ENCODE measurements around the gene PCCA. TPM values are rescaled to one million over a fixed set of nuclear protein-coding genes. Genes with fewer than 3 reads are reported as not detected.

The PCCA gene
- total RNA-seq, 4 donors from 2014 or later: 34.6 to 58.4 (median 40.1) TPM

GRCh38 chr13:100235311-100235901 is 146.5 kb downstream of the PCCA start:
- ATAC-seq: no peak
- Histone ChIP-seq H3K4me1 (peaks cover 0 to 14% (median 0%) of the 10 kb centered on the region in 3 donors), H3K36me3 (peaks cover 0 to 7% of the 10 kb centered on the region in 2 donors), H3K9me3 (no peaks in the 10 kb centered on the region), H3K27ac (no peak overlapping the region), H3K4me3 (no peak overlapping the region), H3K27me3 (no peaks in the 10 kb centered on the region)
- WGBS, 2 donors (ENCODE audit: low coverage in 1 of 2): 19% methylated on average over 5 of the region's 5 CpGs
- TF ChIP-seq POLR2AphosphoS5 (IDR thresholded peaks at IDR 0.05) (no peak), CTCF (IDR thresholded peaks at IDR 0.05) (peak in 3 of 4 experiments; percentile 58 to 67 (median 66))

GRCh38 chr13:100240109-100240779 is 151.4 kb downstream of the PCCA start:
- 94 to 97% methylated on average over 3 to 4 of the region's 4 CpGs for WGBS, 2 donors (ENCODE audit: low coverage in 1 of 2)
- TF ChIP-seq POLR2A (IDR thresholded peaks at IDR 0.05) (no peak), EP300 (IDR thresholded peaks at IDR 0.05) (no peak), CTCF (IDR thresholded peaks at IDR 0.05) (no peak), POLR2AphosphoS5 (IDR thresholded peaks at IDR 0.05) (no peak)

GRCh38 chr13:100244431-100244830 is 155.5 kb downstream of the PCCA start:
- ATAC-seq: no peak
- no peak overlapping the region for H3K4me3 ChIP-seq
- no peaks in the 10 kb centered on the region for H3K36me3 ChIP-seq
- 18 to 29% methylated on average over 2 to 3 of the region's 3 CpGs for WGBS, 2 donors (ENCODE audit: low coverage in 1 of 2)
- H3K27me3 ChIP-seq: no peaks in the 10 kb centered on the region
- TF ChIP-seq CTCF (IDR thresholded peaks at IDR 0.05) (no peak), POLR2A (IDR thresholded peaks at IDR 0.05) (no peak), POLR2AphosphoS5 (IDR thresholded peaks at IDR 0.05) (no peak), EP300 (IDR thresholded peaks at IDR 0.05) (no peak)
- no peaks in the 10 kb centered on the region for H3K4me1 ChIP-seq
- peaks cover 0 to 10% (median 0%) of the 10 kb centered on the region in 3 donors for H3K9me3 ChIP-seq
- H3K27ac ChIP-seq: no peak overlapping the region

More at GRCh38 chr13:100240109-100240779, 151.4 kb downstream of the PCCA start:
- no peak overlapping the region for H3K27ac ChIP-seq
- peaks cover 0 to 7% of the 10 kb centered on the region in 2 donors for H3K36me3 ChIP-seq
- H3K27me3 ChIP-seq: no peaks in the 10 kb centered on the region
- no peaks in the 10 kb centered on the region for H3K4me1 ChIP-seq
- H3K4me3 ChIP-seq: no peak overlapping the region
- H3K9me3 ChIP-seq: no peaks in the 10 kb centered on the region
- no peak for ATAC-seq

DNA sequence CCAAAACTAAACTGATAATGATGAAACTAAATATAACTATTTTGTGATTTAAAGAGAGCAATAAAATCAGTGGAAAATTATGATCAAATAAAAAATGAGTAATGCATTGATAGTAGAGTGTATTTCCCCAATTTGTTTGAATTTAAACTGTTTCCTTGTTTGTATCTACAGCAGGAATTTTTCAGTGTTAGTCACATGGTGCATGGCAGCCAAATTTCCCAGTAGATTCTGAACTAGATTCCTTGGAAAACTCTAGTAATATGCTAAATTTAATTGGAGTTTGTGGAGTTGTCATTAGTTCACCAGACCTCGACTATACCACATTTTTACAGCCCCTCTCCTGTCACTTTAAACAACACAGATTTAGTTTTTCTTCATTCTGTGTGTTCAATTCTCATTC is 156.2 kb downstream of the PCCA start:
- no peaks in the 10 kb centered on the region for H3K36me3 ChIP-seq
- peaks cover 0 to 10% (median 0%) of the 10 kb centered on the region in 3 donors for H3K9me3 ChIP-seq
- no peak overlapping the region for H3K4me3 ChIP-seq
- H3K27ac ChIP-seq: no peak overlapping the region
- H3K4me1 ChIP-seq: no peaks in the 10 kb centered on the region
- H3K27me3 ChIP-seq: no peaks in the 10 kb centered on the region
- WGBS, 2 donors (ENCODE audit: low coverage in 1 of 2): 33 to 75% methylated on average over 1 of the region's 1 CpG
- TF ChIP-seq POLR2AphosphoS5 (IDR thresholded peaks at IDR 0.05): no peak
- TF ChIP-seq EP300 (IDR thresholded peaks at IDR 0.05): no peak
- TF ChIP-seq CTCF (IDR thresholded peaks at IDR 0.05): no peak
- TF ChIP-seq POLR2A (IDR thresholded peaks at IDR 0.05): no peak
- ATAC-seq: no peak

DNA sequence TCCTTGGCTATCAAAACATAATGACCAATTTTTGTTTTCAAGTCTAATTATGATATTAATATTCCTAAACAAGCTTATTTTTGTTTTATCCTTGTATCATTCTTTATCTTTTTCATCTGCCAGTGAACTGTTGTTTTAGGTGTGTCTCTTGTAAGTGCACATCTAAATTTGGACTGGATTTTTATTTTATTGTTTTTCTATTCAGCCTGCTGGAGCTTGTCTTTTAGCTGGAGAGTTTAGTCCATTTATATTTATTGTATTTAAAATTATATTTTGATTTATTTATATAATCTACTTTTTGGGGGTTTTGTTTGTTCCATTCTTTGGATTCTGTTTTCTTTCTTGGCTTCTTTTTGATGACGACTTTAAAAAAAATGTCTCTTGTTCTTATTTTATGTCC is 159.0 kb downstream of the PCCA start:
- Histone ChIP-seq H3K36me3 (no peaks in the 10 kb centered on the region), H3K27me3 (no peaks in the 10 kb centered on the region), H3K4me3 (no peak overlapping the region), H3K27ac (no peak overlapping the region), H3K4me1 (no peaks in the 10 kb centered on the region), H3K9me3 (peaks cover 0 to 10% (median 0%) of the 10 kb centered on the region in 3 donors)
- TF ChIP-seq EP300 (IDR thresholded peaks at IDR 0.05) (no peak), POLR2AphosphoS5 (IDR thresholded peaks at IDR 0.05) (no peak), CTCF (IDR thresholded peaks at IDR 0.05) (no peak), POLR2A (IDR thresholded peaks at IDR 0.05) (no peak)
- no peak for ATAC-seq
- 71 to 100% methylated on average over 1 of the region's 1 CpG for WGBS, 2 donors (ENCODE audit: low coverage in 1 of 2)
